ENCODE data around the gene SREK1. TPM values are rescaled to one million over a fixed set of nuclear protein-coding genes. Genes with fewer than 3 reads are reported as not detected.

SREK1 gene
- total and polyA plus RNA-seq, 2 of the 8 experiments (the other 6 are each of a cell fraction or from before 2014, with no cell fraction given) = 10.6 to 40.4 TPM

DNA sequence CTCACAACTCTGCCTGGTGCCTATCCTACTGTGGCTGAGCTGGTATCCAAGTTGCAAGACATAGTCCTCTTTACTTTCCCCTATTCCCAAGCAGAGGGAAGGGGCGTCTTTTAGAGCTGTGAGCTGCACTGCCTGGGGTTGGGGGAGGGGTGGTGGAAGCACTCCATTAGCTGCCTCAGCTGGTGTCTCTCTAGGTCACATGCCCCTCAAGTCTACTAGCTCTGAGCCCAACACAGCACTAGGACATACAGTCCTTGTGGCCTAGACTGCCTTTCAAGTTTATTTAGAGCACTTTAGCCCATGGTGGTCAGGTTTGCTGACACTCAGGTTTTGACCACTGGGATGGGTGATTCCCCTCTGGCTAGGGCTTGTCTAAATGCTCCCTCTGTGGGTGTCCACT lies 54.7 kb downstream of the SREK1 start:
- peak overlapping the region; percentile 97 for H2AFZ ChIP-seq (ENCODE audit: low read length)
- 80% methylated on average over 1 of the region's 1 CpG; no CpG with 5 or more reads in 1 of the 2 experiments for WGBS, 2 experiments (ENCODE audit: extremely low coverage in 1 of 2, insufficient coverage in 1 of 2, insufficient read length in 1 of 2, insufficient replicate concordance in 2 of 2, low coverage in 1 of 2, low lambda C conversion rate in 2 of 2, missing lambda C conversion rate in 1 of 2)
- DNase-seq (ENCODE audit: low read depth in 1 of 2, low spot score in 2 of 2) = no peak

More for the DNA sequence above, 54.7 kb downstream of the SREK1 start:
- Histone ChIP-seq H3K79me2 (ENCODE audit: control insufficient read depth in 1 of 2, insufficient read depth in 2 of 2, low read length in 2 of 2) (no peaks in the 10 kb centered on the region), H2AK5ac (ENCODE audit: low read depth, low read length) (no peak overlapping the region), H3K36me3 (ENCODE audit: control insufficient read depth in 2 of 4, insufficient read depth in 4 of 4, low read length in 3 of 4) (no peaks in the 10 kb centered on the region), H2BK12ac (ENCODE audit: low read depth, low read length) (no peak overlapping the region), H3K4me3 (ENCODE audit: extremely low read depth in 1 of 4, insufficient read depth in 2 of 4, low read depth in 3 of 4, low read length in 4 of 4) (no peak overlapping the region), H3K27me3 (replicated peaks in 1 of 4; ENCODE audit: control insufficient read depth in 3 of 4, extremely low read depth in 1 of 4, insufficient read depth in 3 of 4, low read length in 3 of 4) (no peaks in the 10 kb centered on the region), H3K4ac (replicated peaks; ENCODE audit: insufficient read length, low read depth, low read length) (no peak overlapping the region), H3K4me1 (replicated peaks in 1 of 4; ENCODE audit: control insufficient read depth in 3 of 4, insufficient read depth in 4 of 4, low read length in 3 of 4) (peaks cover 0 to 6% (median 2%) of the 10 kb centered on the region in 4 experiments; a peak in 2 of 7 replicates), H3K9ac (replicated peaks in 1 of 4; ENCODE audit: extremely low read depth in 1 of 4, low read depth in 3 of 4, low read length in 3 of 4) (no peak overlapping the region), H4K20me1 (replicated peaks in 1 of 2; ENCODE audit: control insufficient read depth in 1 of 2, insufficient read depth in 2 of 2, low read length in 2 of 2) (no peaks in the 10 kb centered on the region), H2BK120ac (replicated peaks; ENCODE audit: low read depth, low read length) (no peak overlapping the region), H3K18ac (ENCODE audit: extremely low read depth, low read length) (no peak overlapping the region), H4K91ac (replicated peaks; ENCODE audit: insufficient read length, low read length) (no peak overlapping the region), H4K5ac (ENCODE audit: insufficient read length, low read depth, low read length) (no peak overlapping the region), H3K9me3 (ENCODE audit: insufficient read depth in 2 of 2, low read depth in 1 of 2, low read length in 1 of 2) (no peaks in the 10 kb centered on the region), H3K79me1 (ENCODE audit: low read depth, low read length) (no peaks in the 10 kb centered on the region), H4K8ac (ENCODE audit: extremely low read depth, insufficient read depth, low read length) (no peak overlapping the region), H2BK5ac (ENCODE audit: low read depth, low read length) (no peak overlapping the region), H3K23ac (ENCODE audit: insufficient read length) (no peak overlapping the region), H3K23me2 (ENCODE audit: low read depth, low read length) (no peaks in the 10 kb centered on the region), H2BK15ac (ENCODE audit: low read length) (no peak overlapping the region), H3K56ac (replicated peaks; ENCODE audit: insufficient read length, low read depth, low read length) (no peak overlapping the region), H3K4me2 (ENCODE audit: insufficient read depth in 1 of 2, low read depth in 2 of 2, low read length in 2 of 2) (no peak overlapping the region), H2BK20ac (ENCODE audit: low read length) (no peak overlapping the region), H3K27ac (ENCODE audit: low read depth, low read length) (no peak overlapping the region), H3K14ac (ENCODE audit: insufficient read length) (no peak overlapping the region)
- FAIRE-seq = no peak
- ChIA-PET POLR2A (ENCODE audit: partially characterized antibody) (no interaction called here), CTCF (ENCODE audit: partially characterized antibody) (interaction anchor here (1.0 to 1.9 kb wide), 4 partner anchors 16 to 109 kb away, joined by 3 to 6 read pairs (median 4); no protein-coding TSS in a partner anchor)
- TF ChIP-seq USF2 (IDR thresholded peaks at IDR 0.05; ENCODE audit: low read length) = 0 out of 2 replicates have a peak, but pooled peaks have one; percentile 45
- TF ChIP-seq, protein P1, sequence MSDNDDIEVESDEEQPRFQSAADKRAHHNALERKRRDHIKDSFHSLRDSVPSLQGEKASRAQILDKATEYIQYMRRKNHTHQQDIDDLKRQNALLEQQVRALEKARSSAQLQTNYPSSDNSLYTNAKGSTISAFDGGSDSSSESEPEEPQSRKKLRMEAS (IDR thresholded peaks at IDR 0.05) = no peak
